Neural progenitor cell (in vitro differentiated cells): ENCODE data around the gene CADPS.

Source experiments
- CTCF ChIP-seq: fragments of 200-600 bp; sonication (generic); IDR thresholded peaks from 2 replicates; pipeline ENCODE4 v1.5.1; 2017; ENCODE audit warnings: antibody characterized with exemption, mild to moderate bottlenecking
- EZH2 ChIP-seq: fragments of 200-600 bp; sonication (generic); IDR thresholded peaks from 2 replicates; pipeline ENCODE4 v1.6.1; 2017; ENCODE audit warnings: antibody characterized with exemption, mild to moderate bottlenecking, moderate library complexity

GRCh38 chr3:62696011-62696410 lies 179.2 kb downstream of the CADPS start:
- TF ChIP-seq CTCF (no peak), EZH2 (no peak)
